ENCODE measurements around the gene MAPK1.
"Not testable (repeated sequence)": the region's sequence is repeated elsewhere in the genome, so short reads cannot be mapped to it uniquely, and the experiment has no call there.

Gene MAPK1

DNA sequence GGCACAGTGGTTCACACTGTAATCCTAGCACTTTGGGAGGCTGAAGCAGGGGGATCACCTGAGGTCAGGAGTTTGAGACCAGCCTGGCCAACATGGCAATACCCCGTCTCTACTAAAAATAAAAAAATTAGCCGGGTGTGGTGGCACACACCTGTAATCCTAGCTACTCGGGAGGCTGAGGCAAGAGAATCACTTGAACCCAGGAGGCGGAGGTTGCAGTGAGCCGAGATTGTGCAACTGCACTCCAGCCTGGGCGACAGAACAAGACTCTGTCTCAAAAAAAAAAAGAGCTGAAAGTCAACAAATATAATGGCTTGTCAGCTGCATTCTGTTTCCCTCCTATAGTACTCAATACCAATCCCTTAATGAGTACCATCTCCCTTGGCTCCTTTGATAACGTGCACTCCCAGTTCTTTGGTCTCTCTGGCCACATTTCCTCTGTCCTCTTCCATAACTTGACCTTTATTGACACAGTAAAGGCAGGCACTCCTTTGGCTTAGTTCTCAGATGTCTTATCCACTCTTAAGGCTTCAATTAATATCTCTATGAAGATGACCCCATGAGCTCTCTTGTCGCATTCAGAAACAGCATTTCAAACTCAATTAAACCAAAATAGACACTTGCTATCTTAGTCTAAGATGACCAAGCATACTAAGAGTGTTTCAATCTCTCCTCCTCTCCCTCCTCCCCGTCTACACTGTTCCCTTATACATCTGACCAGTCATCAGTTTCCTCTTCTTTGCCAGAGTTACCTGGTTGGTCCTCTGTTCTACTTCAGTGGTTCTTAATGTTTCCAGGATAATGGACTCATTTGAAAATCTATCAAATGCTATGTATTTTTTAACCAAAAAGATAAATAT is 4.8 kb downstream of the MAPK1 start:
- Mint-ChIP-seq H3K4me3 (no peak overlapping the region), H3K27me3 (ENCODE audit: low read depth) (no peaks in the 10 kb centered on the region), H3K36me3 (ENCODE audit: low read depth) (peaks cover 22% of the 10 kb centered on the region), H3K4me1 (ENCODE audit: low read depth) (peaks cover 59% of the 10 kb centered on the region), H3K27ac (no peak overlapping the region), H3K9me3 (no peaks in the 10 kb centered on the region)

GRCh38 chr22:21861851-21862250 is 5.6 kb downstream of the MAPK1 start:
- Mint-ChIP-seq H3K4me1 (ENCODE audit: low read depth) (peaks cover 59% of the 10 kb centered on the region), H3K36me3 (ENCODE audit: low read depth) (peaks cover 22% of the 10 kb centered on the region), H3K9me3 (no peaks in the 10 kb centered on the region), H3K4me3 (no peak overlapping the region), H3K27me3 (ENCODE audit: low read depth) (no peaks in the 10 kb centered on the region), H3K27ac (no peak overlapping the region)

DNA sequence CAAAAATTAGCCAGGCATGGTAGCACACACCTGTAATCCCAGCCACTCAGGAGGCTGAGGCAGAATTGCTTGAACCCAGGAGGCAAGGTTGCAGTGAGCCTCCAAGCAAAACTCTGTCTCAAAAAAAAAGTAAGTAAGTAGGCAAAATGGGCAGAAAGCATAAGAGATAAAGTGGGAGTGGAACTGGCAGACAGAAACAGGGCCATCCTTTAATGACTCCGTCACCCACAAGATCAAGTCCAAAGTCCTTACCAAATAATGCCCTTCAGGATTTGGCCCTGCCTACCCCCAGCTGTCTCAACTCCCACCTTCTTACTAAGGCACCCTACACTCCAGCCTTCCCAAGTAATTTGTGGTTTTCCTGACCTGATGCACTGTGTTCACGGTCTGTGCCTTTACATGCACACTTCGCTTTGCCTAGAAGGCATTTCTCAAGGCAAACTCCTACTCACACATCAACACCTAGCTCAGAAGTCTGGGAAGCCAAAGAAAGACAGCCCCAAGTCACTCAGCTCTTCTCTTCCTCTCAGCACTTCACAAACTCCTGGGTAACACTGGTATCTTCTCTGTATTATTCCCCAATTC is 6.1 kb downstream of the MAPK1 start:
- Mint-ChIP-seq H3K9me3 (no peaks in the 10 kb centered on the region), H3K4me3 (no peak overlapping the region), H3K27ac (no peak overlapping the region), H3K4me1 (ENCODE audit: low read depth) (peaks cover 57% of the 10 kb centered on the region), H3K27me3 (ENCODE audit: low read depth) (no peaks in the 10 kb centered on the region), H3K36me3 (ENCODE audit: low read depth) (peaks cover 17% of the 10 kb centered on the region)

DNA sequence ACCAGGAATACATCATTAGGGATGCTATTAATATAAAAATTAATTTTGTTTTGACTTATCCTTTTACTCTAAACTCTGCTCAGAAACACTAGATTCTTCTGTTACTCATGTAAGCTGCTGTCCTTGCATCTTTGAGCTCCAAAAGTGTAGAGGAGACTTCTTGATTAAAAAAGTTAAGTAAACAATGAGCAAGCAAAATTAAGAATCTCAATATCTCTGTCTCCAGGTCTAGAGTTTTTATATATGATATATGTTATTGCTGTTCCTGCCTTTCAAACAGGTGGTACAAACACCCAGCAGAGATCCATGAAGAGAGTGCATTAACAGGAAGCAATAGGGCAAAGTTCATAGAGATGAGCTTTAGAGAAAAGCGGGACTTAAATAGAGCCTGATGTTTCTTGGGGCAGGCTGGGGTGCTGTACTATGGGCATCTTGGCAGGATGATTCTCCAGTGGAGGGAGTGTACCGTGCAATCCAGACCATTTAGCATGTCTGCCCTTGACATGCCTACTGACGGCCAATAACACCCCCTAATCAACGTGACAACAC is 6.9 kb downstream of the MAPK1 start:
- no peaks in the 10 kb centered on the region for H3K27me3 Mint-ChIP-seq (ENCODE audit: low read depth)
- peaks cover 13% of the 10 kb centered on the region for H3K36me3 Mint-ChIP-seq (ENCODE audit: low read depth)
- peaks cover 56% of the 10 kb centered on the region for H3K4me1 Mint-ChIP-seq (ENCODE audit: low read depth)
- no peaks in the 10 kb centered on the region for H3K9me3 Mint-ChIP-seq
- no peak overlapping the region for H3K27ac Mint-ChIP-seq
- no peak overlapping the region for H3K4me3 Mint-ChIP-seq

GRCh38 chr22:21858025-21858764 is 9.2 kb downstream of the MAPK1 start:
- H3K27ac Mint-ChIP-seq: no peak overlapping the region
- peaks cover 7% of the 10 kb centered on the region for H3K36me3 Mint-ChIP-seq (ENCODE audit: low read depth)
- peaks cover 44% of the 10 kb centered on the region for H3K4me1 Mint-ChIP-seq (ENCODE audit: low read depth)
- no peaks in the 10 kb centered on the region for H3K9me3 Mint-ChIP-seq
- H3K27me3 Mint-ChIP-seq (ENCODE audit: low read depth): no peaks in the 10 kb centered on the region
- H3K4me3 Mint-ChIP-seq: no peak overlapping the region

GRCh38 chr22:21857481-21857914 is 9.9 kb downstream of the MAPK1 start:
- H3K36me3 Mint-ChIP-seq (ENCODE audit: low read depth): peaks cover 5% of the 10 kb centered on the region
- H3K4me1 Mint-ChIP-seq (ENCODE audit: low read depth): peaks cover 40% of the 10 kb centered on the region
- H3K27ac Mint-ChIP-seq: no peak overlapping the region
- H3K4me3 Mint-ChIP-seq: no peak overlapping the region
- H3K9me3 Mint-ChIP-seq: no peaks in the 10 kb centered on the region
- no peaks in the 10 kb centered on the region for H3K27me3 Mint-ChIP-seq (ENCODE audit: low read depth)

DNA sequence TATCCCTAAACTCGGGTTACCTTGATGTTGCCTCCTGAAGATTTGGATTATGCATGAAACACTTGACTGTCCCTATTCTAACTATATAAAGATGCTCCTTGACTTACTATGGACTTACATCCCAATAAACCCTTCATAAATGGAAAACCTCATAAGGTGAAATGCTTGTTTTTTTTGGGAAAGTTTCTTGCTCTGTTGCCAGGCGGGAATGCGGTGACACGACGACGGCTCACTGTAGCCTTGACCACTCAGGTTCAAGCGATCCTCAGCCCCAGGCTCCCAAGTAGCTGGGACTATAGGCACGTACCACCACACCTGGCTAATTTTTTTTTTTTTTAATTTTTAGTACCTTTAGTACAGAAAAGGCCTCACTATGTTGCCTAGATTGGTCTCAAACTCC is 10.6 kb downstream of the MAPK1 start:
- H3K4me1 Mint-ChIP-seq (ENCODE audit: low read depth): peaks cover 38% of the 10 kb centered on the region
- no peak overlapping the region for H3K27ac Mint-ChIP-seq
- peaks cover 8% of the 10 kb centered on the region for H3K36me3 Mint-ChIP-seq (ENCODE audit: low read depth)
- H3K27me3 Mint-ChIP-seq (ENCODE audit: low read depth): no peaks in the 10 kb centered on the region
- no peaks in the 10 kb centered on the region for H3K9me3 Mint-ChIP-seq
- no peak overlapping the region for H3K4me3 Mint-ChIP-seq

GRCh38 chr22:21856197-21856596 is 11.2 kb downstream of the MAPK1 start:
- no peaks in the 10 kb centered on the region for H3K9me3 Mint-ChIP-seq
- peaks cover 31% of the 10 kb centered on the region for H3K4me1 Mint-ChIP-seq (ENCODE audit: low read depth)
- peaks cover 7% of the 10 kb centered on the region for H3K36me3 Mint-ChIP-seq (ENCODE audit: low read depth)
- no peak overlapping the region for H3K4me3 Mint-ChIP-seq
- H3K27ac Mint-ChIP-seq: no peak overlapping the region
- no peaks in the 10 kb centered on the region for H3K27me3 Mint-ChIP-seq (ENCODE audit: low read depth)

DNA sequence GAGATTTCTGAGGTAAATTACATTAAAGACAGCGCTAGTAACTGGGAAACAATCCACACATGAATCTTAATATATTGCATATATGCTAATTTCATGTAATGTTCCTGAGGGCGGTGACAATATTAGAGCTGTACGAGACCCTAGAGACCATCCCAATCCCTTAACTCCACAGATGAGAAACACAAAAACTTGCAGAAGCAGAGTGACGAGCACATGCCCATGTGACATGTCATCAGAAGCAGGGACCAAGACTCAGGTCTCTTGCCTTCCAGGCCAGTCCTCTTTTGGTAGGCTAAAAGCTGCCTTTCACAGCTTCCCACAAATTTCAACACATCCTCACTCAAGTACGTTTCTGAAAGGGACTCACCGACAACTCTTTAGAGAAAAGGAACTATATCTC is 11.8 kb downstream of the MAPK1 start:
- H3K4me1 Mint-ChIP-seq (ENCODE audit: low read depth): peaks cover 30% of the 10 kb centered on the region
- H3K27ac Mint-ChIP-seq: no peak overlapping the region
- no peak overlapping the region for H3K4me3 Mint-ChIP-seq

GRCh38 chr22:21850660-21851059 is 16.8 kb downstream of the MAPK1 start:
- H3K9me3 Mint-ChIP-seq: no peaks in the 10 kb centered on the region
- H3K27ac Mint-ChIP-seq: no peak overlapping the region
- no peak overlapping the region for H3K4me3 Mint-ChIP-seq
- peaks cover 10% of the 10 kb centered on the region for H3K36me3 Mint-ChIP-seq (ENCODE audit: low read depth)
- H3K4me1 Mint-ChIP-seq (ENCODE audit: low read depth): peaks cover 9% of the 10 kb centered on the region
- H3K27me3 Mint-ChIP-seq (ENCODE audit: low read depth): no peaks in the 10 kb centered on the region

More for the DNA sequence above, 11.8 kb downstream of the MAPK1 start:
- Mint-ChIP-seq H3K27me3 (ENCODE audit: low read depth) (no peaks in the 10 kb centered on the region), H3K9me3 (no peaks in the 10 kb centered on the region), H3K36me3 (ENCODE audit: low read depth) (peaks cover 7% of the 10 kb centered on the region)

GRCh38 chr22:21849489-21849888 is 18.0 kb downstream of the MAPK1 start:
- Mint-ChIP-seq H3K9me3 (no peaks in the 10 kb centered on the region), H3K27ac (no peak overlapping the region), H3K27me3 (ENCODE audit: low read depth) (no peaks in the 10 kb centered on the region), H3K36me3 (ENCODE audit: low read depth) (peaks cover 12% of the 10 kb centered on the region), H3K4me3 (no peak overlapping the region), H3K4me1 (ENCODE audit: low read depth) (peaks cover 9% of the 10 kb centered on the region)

- not testable (repeated sequence) for H3K9me3 Mint-ChIP-seq; H3K4me3 Mint-ChIP-seq; H3K27me3 Mint-ChIP-seq (ENCODE audit: low read depth); H3K27ac Mint-ChIP-seq; H3K4me1 Mint-ChIP-seq (ENCODE audit: low read depth)
- H3K36me3 Mint-ChIP-seq (ENCODE audit: low read depth): peaks cover 13% of the 10 kb centered on the region
These were observed 19.4 kb downstream of the MAPK1 start for GRCh38 chr22:21848057-21848456.

- Mint-ChIP-seq H3K36me3 (ENCODE audit: low read depth) (peaks cover 8% of the 10 kb centered on the region), H3K4me3 (no peak overlapping the region), H3K27ac (peak overlapping the region; percentile 39), H3K9me3 (no peaks in the 10 kb centered on the region), H3K4me1 (ENCODE audit: low read depth) (peaks cover 9% of the 10 kb centered on the region), H3K27me3 (ENCODE audit: low read depth) (no peaks in the 10 kb centered on the region)
These were observed 21.6 kb downstream of the MAPK1 start for GRCh38 chr22:21845558-21846453.

GRCh38 chr22:21842946-21843345 is 24.5 kb downstream of the MAPK1 start:
- Mint-ChIP-seq H3K36me3 (ENCODE audit: low read depth) (peaks cover 5% of the 10 kb centered on the region), H3K4me1 (ENCODE audit: low read depth) (peaks cover 13% of the 10 kb centered on the region), H3K9me3 (no peaks in the 10 kb centered on the region), H3K27ac (no peak overlapping the region), H3K27me3 (ENCODE audit: low read depth) (no peaks in the 10 kb centered on the region), H3K4me3 (no peak overlapping the region)

Data from T-helper 1 cell treated with Interleukin-12 subunit alpha and Interleukin-12 subunit beta and Interleukin-4 antibody, amounts not matched to agents 30 μg/mL and 1 μg/mL, for 36 hours (primary cell).